ENCODE measurements around the gene RNF157.

GRCh38 chr17:76173474-76173873 lies 66.8 kb downstream of the RNF157 start:
- TF ChIP-seq CTCF (tag by site-specific recombination; IDR thresholded peaks at IDR 0.05) (no peak), ZNF280D (tag by site-specific recombination; IDR thresholded peaks at IDR 0.05) (no peak), ZNF473 (tag by site-specific recombination; IDR thresholded peaks at IDR 0.05) (no peak), ZNF175 (tag by site-specific recombination; IDR thresholded peaks at IDR 0.05) (no peak), ZNF514 (tag by site-specific recombination; IDR thresholded peaks at IDR 0.05) (no peak)

Data from HEK293 (cell line).